PFSK-1 (cell line): Measurements from ENCODE around the gene MICALL2.

Experiments used
- FOXP2 ChIP-seq: optimal IDR thresholded peaks from 2 replicates; pipeline ENCODE3; 2011; ENCODE audit warnings: borderline replicate concordance, control low read depth, inconsistent platforms; ENCODE audit not compliant: insufficient read depth; ENCODE audit errors: extremely low read length, extremely low read depth
- POLR2AphosphoS5 ChIP-seq: IDR thresholded peaks from 2 replicates; pipeline ENCODE4 v1.6.1; 2012; ENCODE audit warnings: low read depth, mild to moderate bottlenecking, control low read depth, low read length, moderate library complexity
- REST ChIP-seq, 2 experiments: IDR thresholded peaks; 2 replicates each; pipeline versions ENCODE4 v1.6.1 to v1.8.0; 2011 to 2012; ENCODE audit warnings: low read depth in 2 of 2, low read length in 2 of 2, control low read depth in 1 of 2, inconsistent platforms in 1 of 2, mild to moderate bottlenecking in 1 of 2, moderate library complexity in 1 of 2; ENCODE audit not compliant: insufficient read depth in 1 of 2
- SIN3A ChIP-seq: IDR thresholded peaks from 2 replicates; pipeline ENCODE4 v1.6.1; 2012; ENCODE audit warnings: mild to moderate bottlenecking, low read length, moderate library complexity, borderline replicate concordance; ENCODE audit not compliant: insufficient read depth
- TAF1 ChIP-seq: IDR thresholded peaks from 2 replicates; pipeline ENCODE4 v1.6.1; 2012; ENCODE audit warnings: low read length, control low read depth, borderline replicate concordance; ENCODE audit not compliant: insufficient read depth

The MICALL2 gene

GRCh38 chr7:1437155-1437880 is 22.0 kb downstream of the MICALL2 start:
- no peak for TF ChIP-seq TAF1
- TF ChIP-seq POLR2AphosphoS5, result no peak
- TF ChIP-seq REST (IDR thresholded peaks at IDR 0.05; ENCODE audit: insufficient read depth in 1 of 2, low read depth in 2 of 2, low read length in 2 of 2), result no peak
- no peak for TF ChIP-seq SIN3A
- TF ChIP-seq FOXP2, result no peak

GRCh38 chr7:1436608-1437007 is 22.7 kb downstream of the MICALL2 start:
- TF ChIP-seq POLR2AphosphoS5 (no peak), TAF1 (no peak), SIN3A (no peak), FOXP2 (no peak), REST (IDR thresholded peaks at IDR 0.05; ENCODE audit: insufficient read depth in 1 of 2, low read depth in 2 of 2, low read length in 2 of 2) (no peak)

GRCh38 chr7:1434891-1435670 is 24.2 kb downstream of the MICALL2 start:
- TF ChIP-seq SIN3A (no peak), FOXP2 (no peak), REST (IDR thresholded peaks at IDR 0.05; ENCODE audit: insufficient read depth in 1 of 2, low read depth in 2 of 2, low read length in 2 of 2) (no peak), TAF1 (no peak), POLR2AphosphoS5 (no peak)

- TF ChIP-seq REST (IDR thresholded peaks at IDR 0.05; ENCODE audit: insufficient read depth in 1 of 2, low read depth in 2 of 2, low read length in 2 of 2), result no peak
- no peak for TF ChIP-seq TAF1
- no peak for TF ChIP-seq SIN3A
Measured at GRCh38 chr7:1434165-1434718, 25.0 kb downstream of the MICALL2 start.
